HepG2 (cell line): ENCODE data around the gene NFE2L1. TPM values are rescaled to one million over a fixed set of nuclear protein-coding genes. Genes with fewer than 3 reads are reported as not detected.

Experiments
- ATF3 ChIP-seq: sonication (generic); formaldehyde crosslinking; IDR thresholded peaks from 2 replicates; pipeline ENCODE4 v1.4.0; 2020; ENCODE audit warnings: missing genetic modification reagents
- ATF7 ChIP-seq, 2 experiments: fragments of 450-650 bp in 1 of 2; sonication (generic) in 1 of 2; formaldehyde crosslinking in 1 of 2; IDR thresholded peaks; 2 replicates each; pipeline versions ENCODE4 v1.4.0 to v1.6.1; 2016 to 2020; ENCODE audit warnings: antibody characterized with exemption in 1 of 2, mild to moderate bottlenecking in 1 of 2, missing genetic modification reagents in 1 of 2
- BORCS8-MEF2B ChIP-seq: sonication (generic); formaldehyde crosslinking; IDR thresholded peaks from 2 replicates; pipeline ENCODE4 v1.8.0; 2022; ENCODE audit warnings: mild to moderate bottlenecking, missing genetic modification reagents
- DNMT1 ChIP-seq: sonication (generic); formaldehyde crosslinking; IDR thresholded peaks from 2 replicates; pipeline ENCODE4 v1.5.1; 2020; ENCODE audit warnings: mild to moderate bottlenecking, missing genetic modification reagents
- FOXA1 ChIP-seq, 2 experiments: fragments of 450-650 bp in 1 of 2; sonication (generic) in 1 of 2; formaldehyde crosslinking in 1 of 2; IDR thresholded peaks; 2 replicates each; pipeline versions ENCODE4 v1.4.0 to v1.6.1; 2016 to 2020; ENCODE audit warnings: missing genetic modification reagents in 1 of 2
- KDM3A ChIP-seq: IDR thresholded peaks from 2 replicates; pipeline ENCODE4 v1.6.1; 2018; ENCODE audit warnings: low read depth, missing compliant biosample characterization
- KMT2B ChIP-seq: IDR thresholded peaks from 2 replicates; pipeline ENCODE4 v1.6.1; 2016; ENCODE audit warnings: missing genetic modification reagents, missing compliant biosample characterization
- MAFK ChIP-seq, 2 experiments: IDR thresholded peaks in 1 of 2; conservative IDR thresholded peaks in 1 of 2; 2 replicates each; pipeline ENCODE4 v1.6.1; 2011; ENCODE audit warnings: improper control_type of control experiment in 2 of 2, low read length in 2 of 2
- NFYB ChIP-seq: sonication (generic); formaldehyde crosslinking; IDR thresholded peaks from 2 replicates; pipeline ENCODE4 v1.4.0; 2020; ENCODE audit warnings: missing genetic modification reagents
- NR0B2 ChIP-seq: sonication (generic); formaldehyde crosslinking; IDR thresholded peaks from 2 replicates; pipeline ENCODE4 v1.4.0; 2020; ENCODE audit warnings: mild to moderate bottlenecking, missing genetic modification reagents
- PHF21A ChIP-seq: sonication (generic); formaldehyde crosslinking; IDR thresholded peaks from 2 replicates; pipeline ENCODE4 v1.5.0; 2020; ENCODE audit warnings: mild to moderate bottlenecking, missing genetic modification reagents
- POLR2G ChIP-seq: fragments of 200-400 bp; formaldehyde crosslinking; IDR thresholded peaks from 2 replicates; pipeline ENCODE4 v1.6.1; 2018; ENCODE audit warnings: mild to moderate bottlenecking, low read depth, low read length, moderate library complexity
- RBFOX2 ChIP-seq: fragments of 200-400 bp; formaldehyde crosslinking; IDR thresholded peaks from 2 replicates; pipeline ENCODE4 v1.6.1; 2017; ENCODE audit warnings: low read depth, mild to moderate bottlenecking, low read length
- RCOR2 ChIP-seq: IDR thresholded peaks from 2 replicates; pipeline ENCODE4 v1.6.1; 2016; ENCODE audit warnings: missing biosample characterization, missing genetic modification reagents
- SOX6 ChIP-seq, 2 experiments: fragments of 450-650 bp in 1 of 2; sonication (generic) in 1 of 2; formaldehyde crosslinking in 1 of 2; IDR thresholded peaks; 2 replicates each; pipeline versions ENCODE4 v1.4.0 to v1.6.1; 2017 to 2020; ENCODE audit warnings: antibody characterized with exemption in 1 of 2, mild to moderate bottlenecking in 1 of 2, missing genetic modification reagents in 1 of 2
- STAG1 ChIP-seq: sonication (generic); formaldehyde crosslinking; IDR thresholded peaks from 2 replicates; pipeline ENCODE4 v1.4.0; 2020; ENCODE audit warnings: missing genetic modification reagents
- TOPORS ChIP-seq: sonication (generic); formaldehyde crosslinking; IDR thresholded peaks from 2 replicates; pipeline ENCODE4 v1.8.0; 2023; ENCODE audit warnings: mild to moderate bottlenecking, missing genetic modification reagents
- ZFP1 ChIP-seq: IDR thresholded peaks from 2 replicates; pipeline ENCODE4 v1.6.1; 2016
- ZFP62 ChIP-seq: sonication (generic); formaldehyde crosslinking; IDR thresholded peaks from 2 replicates; pipeline ENCODE4 v1.4.0; 2020; ENCODE audit warnings: missing genetic modification reagents
- ZFP91 ChIP-seq: sonication (generic); formaldehyde crosslinking; IDR thresholded peaks from 2 replicates; pipeline ENCODE4 v1.9.0; 2022; ENCODE audit warnings: missing genetic modification reagents, mild to moderate bottlenecking, borderline replicate concordance
- ZMAT3 ChIP-seq: sonication (generic); formaldehyde crosslinking; conservative IDR thresholded peaks from 2 replicates; pipeline ENCODE4 v1.7.0; 2021; ENCODE audit warnings: missing genetic modification reagents
- ZNF143 ChIP-seq: sonication (generic); formaldehyde crosslinking; IDR thresholded peaks from 2 replicates; pipeline ENCODE4 v1.4.0; 2020; ENCODE audit warnings: missing genetic modification reagents
- ZNF335 ChIP-seq: sonication (generic); formaldehyde crosslinking; IDR thresholded peaks from 2 replicates; pipeline ENCODE4 v1.4.0; 2020; ENCODE audit warnings: missing genetic modification reagents
- ZNF367 ChIP-seq: sonication (generic); formaldehyde crosslinking; IDR thresholded peaks from 2 replicates; pipeline ENCODE4 v1.4.0; 2020; ENCODE audit warnings: missing genetic modification reagents, borderline replicate concordance
- ZNF383 ChIP-seq: sonication (generic); formaldehyde crosslinking; IDR thresholded peaks from 2 replicates; pipeline ENCODE4 v1.4.0; 2020; ENCODE audit warnings: missing genetic modification reagents, mild to moderate bottlenecking, borderline replicate concordance
- ZNF7 ChIP-seq: IDR thresholded peaks from 2 replicates; pipeline ENCODE4 v1.6.1; 2016; ENCODE audit warnings: missing biosample characterization, missing genetic modification reagents
- ZSCAN29 ChIP-seq: sonication (generic); formaldehyde crosslinking; conservative IDR thresholded peaks from 2 replicates; pipeline ENCODE4 v1.4.0; 2020; ENCODE audit warnings: mild to moderate bottlenecking, missing genetic modification reagents
- ZSCAN31 ChIP-seq: sonication (generic); formaldehyde crosslinking; IDR thresholded peaks from 2 replicates; pipeline ENCODE4 v1.5.0; 2020; ENCODE audit warnings: low read depth, mild to moderate bottlenecking, missing genetic modification reagents
- polyA plus RNA-seq, 8 experiments: library from polyadenylated mRNA; depleted of rRNA in 3 of 8; stranded (reverse) in 7 of 8; unstranded in 1 of 8; fragments of >200 nt; fragmentation: Illumina TruSeq in 4 of 8; extraction: Trizol in 4 of 8; gene quantifications; 2 replicates each; pipeline versions ENCODE4 v1.2.1 to v1.2.3, GENCODE V29; 2011 to 2016; ENCODE audit warnings: low read depth in 4 of 8, missing spikeins in 1 of 8, mixed read lengths in 1 of 8; ENCODE audit not compliant: insufficient read depth in 1 of 8
- total RNA-seq, 5 experiments: library from RNA; depleted of rRNA; stranded (reverse); fragments of >200 nt; fragmentation: Illumina TruSeq; extraction: Trizol; gene quantifications; 2 replicates each; pipeline ENCODE4 v1.2.3, GENCODE V29; 2016; ENCODE audit warnings: low read depth in 1 of 5

The NFE2L1 gene
- total and polyA plus RNA-seq, 2 of the 13 experiments (the other 11 are each of a cell fraction or from before 2014, with no cell fraction given): 67.0 to 234 TPM

GRCh38 chr17:48048384-48049126, 396 bp downstream of the NFE2L1 start (continued):
- TF ChIP-seq ZNF143 (CRISPR knock-in tag) (peak; percentile 56), ZNF367 (CRISPR knock-in tag) (no peak), ZFP91 (CRISPR knock-in tag) (no peak; the same call in 1 of the 2 replicates), KDM3A (CRISPR knock-in tag) (peak; percentile 48), STAG1 (no peak; the same call in 1 of the 2 replicates), ATF7 (IDR thresholded peaks at IDR 0.05) (no peak), ATF7 (CRISPR knock-in tag; IDR thresholded peaks at IDR 0.05) (no peak), RBFOX2 (peak; percentile 96), SOX6 (IDR thresholded peaks at IDR 0.05) (no peak), SOX6 (CRISPR knock-in tag; IDR thresholded peaks at IDR 0.05) (peak; percentile 54), ZFP62 (no peak), ZNF7 (CRISPR knock-in tag) (peak; percentile 26; the same call in 1 of the 2 replicates), ZNF335 (CRISPR knock-in tag) (no peak), ZSCAN29 (0 out of 2 replicates have a peak, but pooled peaks have one; percentile 41), NR0B2 (CRISPR knock-in tag) (no peak), ZFP1 (CRISPR knock-in tag) (peak; percentile 53; the same call in 1 of the 2 replicates), POLR2G (peak; percentile 96), ZSCAN31 (CRISPR knock-in tag) (peak; percentile 19), ZNF383 (CRISPR knock-in tag) (no peak), MAFK (conservative IDR thresholded peaks at IDR 0.05 in 1 of 2, IDR thresholded peaks at IDR 0.05 in 1 of 2; ENCODE audit: low read length in 2 of 2) (no peak), KMT2B (CRISPR knock-in tag) (no peak; the same call in none of the 2 replicates), PHF21A (CRISPR knock-in tag) (no peak; the same call in 1 of the 2 replicates), FOXA1 (IDR thresholded peaks at IDR 0.05) (no peak), FOXA1 (CRISPR knock-in tag; IDR thresholded peaks at IDR 0.05) (peak; percentile 92), ATF3 (peak; percentile 31; the same call in 1 of the 2 replicates), RCOR2 (0 out of 2 replicates have a peak, but pooled peaks have one; percentile 53), BORCS8-MEF2B (CRISPR knock-in tag) (peak; percentile 78), TOPORS (CRISPR knock-in tag) (0 out of 2 replicates have a peak, but pooled peaks have one; percentile 24), NFYB (CRISPR knock-in tag) (peak; percentile 30; the same call in 1 of the 2 replicates), ZMAT3 (CRISPR knock-in tag) (peak; percentile 40), DNMT1 (CRISPR knock-in tag) (0 out of 2 replicates have a peak, but pooled peaks have one; percentile 49)
